Adipocyte (in vitro differentiated cells): Measurements from ENCODE around the gene ARHGEF19.
"Not testable (repeated sequence)": the region's sequence is repeated elsewhere in the genome, so short reads cannot be mapped to it uniquely, and the experiment has no call there.

ENCODE experiments used
- DNase-seq: peaks from one replicate; pipeline ENCODE4 v3.0.0-alpha.2; 2015; ENCODE audit warnings: low read depth
- H3K27me3 ChIP-seq: replicated peaks from 2 replicates; pipeline ENCODE4 v1.7.0; 2013; ENCODE audit warnings: mild to moderate bottlenecking, low read length, moderate library complexity; ENCODE audit not compliant: control insufficient read depth, insufficient read depth
- H3K36me3 ChIP-seq: 2 replicates; pipeline ENCODE4 v1.7.0; 2013; ENCODE audit warnings: low read length, mild to moderate bottlenecking, moderate library complexity; ENCODE audit not compliant: control insufficient read depth, insufficient read depth, severe bottlenecking
- H3K4me1 ChIP-seq: 2 replicates; pipeline ENCODE4 v1.7.0; 2013; ENCODE audit warnings: mild to moderate bottlenecking, low read length, moderate library complexity; ENCODE audit not compliant: control insufficient read depth, insufficient read depth
- H3K4me3 ChIP-seq: 2 replicates; pipeline ENCODE4 v1.7.0; 2013; ENCODE audit warnings: mild to moderate bottlenecking, low read length, moderate library complexity
- H3K9ac ChIP-seq: 2 replicates; pipeline ENCODE4 v1.7.0; 2013; ENCODE audit warnings: mild to moderate bottlenecking, low read length, moderate library complexity
- H3K9me3 ChIP-seq: 2 replicates; pipeline ENCODE4 v1.7.0; 2013; ENCODE audit warnings: mild to moderate bottlenecking, low read length, moderate library complexity; ENCODE audit not compliant: control insufficient read depth

Gene ARHGEF19

DNA sequence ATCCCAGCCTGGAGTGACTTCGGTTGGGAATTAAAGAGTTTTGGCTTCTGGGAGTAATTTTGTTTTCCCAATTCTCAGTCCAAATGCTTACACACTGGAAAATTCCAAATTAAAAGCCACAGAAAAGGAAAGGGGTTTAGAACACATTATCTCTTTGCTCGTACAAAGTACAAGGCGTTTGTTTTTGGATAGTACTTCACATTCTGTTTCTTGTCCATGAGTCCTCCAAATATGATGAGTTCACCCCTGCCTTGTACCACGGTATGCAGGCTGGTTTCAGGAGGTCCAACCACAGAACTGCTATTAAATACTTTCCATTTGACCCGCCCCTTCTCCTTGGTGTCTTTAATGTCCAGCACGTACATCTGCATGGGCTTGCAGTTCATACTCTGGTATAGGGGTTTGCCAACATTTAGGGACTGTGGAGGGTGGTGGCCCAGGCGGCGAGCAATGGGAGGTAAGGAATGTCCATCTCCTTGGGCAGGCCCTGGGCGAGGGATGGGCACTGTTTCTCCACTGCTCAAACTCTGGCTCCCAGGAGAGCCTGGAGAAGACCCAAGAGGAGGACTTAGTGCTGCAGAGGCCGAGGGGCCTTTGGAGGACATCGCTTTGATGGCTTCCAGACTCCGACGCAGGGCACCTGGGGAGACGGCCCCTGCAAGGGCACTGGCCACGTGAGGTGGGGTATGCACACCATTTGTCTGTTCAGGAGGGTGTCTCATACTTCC lies 38.2 kb upstream of the ARHGEF19 start:
- H3K4me3 ChIP-seq, result no peak overlapping the region
- H3K36me3 ChIP-seq, result peaks cover 41% of the 10 kb centered on the region
- H3K9ac ChIP-seq, result no peak overlapping the region
- H3K4me1 ChIP-seq, result peaks cover 46% of the 10 kb centered on the region
- no peaks in the 10 kb centered on the region for H3K9me3 ChIP-seq
- peak; percentile 34 for DNase-seq
- no peaks in the 10 kb centered on the region for H3K27me3 ChIP-seq

- no peaks in the 10 kb centered on the region for H3K27me3 ChIP-seq
- H3K9me3 ChIP-seq, result no peaks in the 10 kb centered on the region
- peaks cover 32% of the 10 kb centered on the region for H3K36me3 ChIP-seq
- H3K9ac ChIP-seq, result peak overlapping the region; percentile 50
- peak overlapping the region; percentile 25 for H3K4me3 ChIP-seq
- peak; percentile 94 for DNase-seq
- H3K4me1 ChIP-seq, result peaks cover 46% of the 10 kb centered on the region
Observed at GRCh38 chr1:16249596-16250241, 37.3 kb upstream of the ARHGEF19 start.

DNA sequence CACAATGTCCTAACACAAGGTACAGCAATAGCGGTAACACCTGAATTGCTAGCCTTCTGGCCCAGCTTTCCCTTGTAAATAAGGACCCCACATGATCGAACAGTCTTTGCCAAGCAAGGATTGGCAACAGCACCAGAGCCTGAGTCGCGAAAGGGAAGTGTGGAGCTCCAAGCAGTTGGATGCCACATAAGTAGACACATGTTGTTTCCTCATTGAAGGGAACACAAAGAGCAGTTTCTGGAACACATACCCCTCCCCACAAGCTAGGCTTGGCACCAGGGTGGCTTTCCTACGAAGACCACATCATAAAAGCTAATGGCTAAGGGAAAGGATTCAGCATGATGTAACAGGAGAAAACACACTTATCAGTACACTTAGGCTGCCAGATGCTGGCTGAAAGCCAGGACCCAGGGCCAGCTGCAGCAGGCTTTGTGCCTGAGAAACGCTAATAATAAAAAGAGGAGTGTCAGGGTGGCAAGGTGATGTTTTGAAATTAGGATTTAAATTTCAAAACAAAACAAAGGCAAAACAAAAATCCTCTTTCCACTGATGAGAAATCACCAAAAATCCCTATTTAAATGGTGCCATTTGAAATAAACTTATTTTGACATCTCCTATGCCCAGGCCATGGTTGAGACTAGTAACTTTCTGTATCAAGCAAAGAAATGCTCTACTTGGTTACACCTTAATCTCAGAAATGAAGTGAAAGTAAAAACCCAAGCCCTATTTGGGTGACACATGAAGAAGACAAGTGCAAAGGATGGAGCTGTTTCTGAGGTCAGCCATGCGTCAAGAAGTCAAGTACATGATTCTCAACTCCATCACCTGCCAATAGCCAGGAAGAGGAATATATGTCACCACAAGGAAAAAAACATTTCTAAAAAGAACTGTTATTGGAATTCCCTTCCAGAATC lies 36.4 kb upstream of the ARHGEF19 start:
- Histone ChIP-seq H3K9me3 (no peaks in the 10 kb centered on the region), H3K4me3 (peak overlapping the region; percentile 18), H3K27me3 (no peaks in the 10 kb centered on the region), H3K4me1 (peaks cover 38% of the 10 kb centered on the region), H3K36me3 (peaks cover 26% of the 10 kb centered on the region), H3K9ac (peak overlapping the region; percentile 1)
- peak; percentile 71 for DNase-seq

GRCh38 chr1:16248007-16248436 lies 35.6 kb upstream of the ARHGEF19 start:
- DNase-seq, result no peak
- peaks cover 26% of the 10 kb centered on the region for H3K36me3 ChIP-seq
- no peak overlapping the region for H3K9ac ChIP-seq
- no peaks in the 10 kb centered on the region for H3K27me3 ChIP-seq
- peaks cover 36% of the 10 kb centered on the region for H3K4me1 ChIP-seq
- no peak overlapping the region for H3K4me3 ChIP-seq
- H3K9me3 ChIP-seq, result no peaks in the 10 kb centered on the region

- Histone ChIP-seq H3K36me3 (peaks cover 25% of the 10 kb centered on the region), H3K9me3 (no peaks in the 10 kb centered on the region), H3K4me3 (no peak overlapping the region)
Observed at GRCh38 chr1:16247441-16247840, 35.0 kb upstream of the ARHGEF19 start.

GRCh38 chr1:16246961-16247360 lies 34.5 kb upstream of the ARHGEF19 start:
- DNase-seq, result no peak
- peaks cover 34% of the 10 kb centered on the region for H3K4me1 ChIP-seq
- H3K9me3 ChIP-seq, result no peaks in the 10 kb centered on the region

More at GRCh38 chr1:16247441-16247840, 35.0 kb upstream of the ARHGEF19 start:
- no peak for DNase-seq
- Histone ChIP-seq H3K9ac (no peak overlapping the region), H3K27me3 (no peaks in the 10 kb centered on the region), H3K4me1 (peaks cover 34% of the 10 kb centered on the region)

DNA sequence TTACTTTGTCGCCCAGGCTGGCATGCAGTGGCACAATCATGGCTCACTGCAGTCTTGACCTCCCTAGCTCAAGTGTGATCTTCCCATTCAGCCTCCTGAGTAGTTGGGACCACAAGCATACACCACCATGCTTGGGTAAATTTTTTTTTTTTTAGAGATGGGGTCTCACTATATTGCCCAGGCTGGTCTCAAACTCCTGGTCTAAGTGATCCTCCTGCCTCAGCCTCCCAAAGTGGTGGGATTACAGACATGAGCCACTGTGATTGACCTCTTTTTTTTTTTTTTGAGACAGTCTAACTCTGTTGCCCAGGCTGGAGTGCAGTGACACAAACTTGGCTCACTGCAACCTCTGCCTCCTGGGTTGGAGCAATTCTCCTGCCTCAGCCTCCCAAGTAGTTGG lies 33.8 kb upstream of the ARHGEF19 start:
- DNase-seq, H3K27me3 ChIP-seq, H3K4me3 ChIP-seq, H3K9ac ChIP-seq, H3K9me3 ChIP-seq: not testable (repeated sequence)
- Histone ChIP-seq H3K4me1 (peaks cover 34% of the 10 kb centered on the region), H3K36me3 (peaks cover 13% of the 10 kb centered on the region)

More at GRCh38 chr1:16246961-16247360, 34.5 kb upstream of the ARHGEF19 start:
- no peaks in the 10 kb centered on the region for H3K27me3 ChIP-seq
- peaks cover 21% of the 10 kb centered on the region for H3K36me3 ChIP-seq
- no peak overlapping the region for H3K4me3 ChIP-seq
- H3K9ac ChIP-seq, result no peak overlapping the region

DNA sequence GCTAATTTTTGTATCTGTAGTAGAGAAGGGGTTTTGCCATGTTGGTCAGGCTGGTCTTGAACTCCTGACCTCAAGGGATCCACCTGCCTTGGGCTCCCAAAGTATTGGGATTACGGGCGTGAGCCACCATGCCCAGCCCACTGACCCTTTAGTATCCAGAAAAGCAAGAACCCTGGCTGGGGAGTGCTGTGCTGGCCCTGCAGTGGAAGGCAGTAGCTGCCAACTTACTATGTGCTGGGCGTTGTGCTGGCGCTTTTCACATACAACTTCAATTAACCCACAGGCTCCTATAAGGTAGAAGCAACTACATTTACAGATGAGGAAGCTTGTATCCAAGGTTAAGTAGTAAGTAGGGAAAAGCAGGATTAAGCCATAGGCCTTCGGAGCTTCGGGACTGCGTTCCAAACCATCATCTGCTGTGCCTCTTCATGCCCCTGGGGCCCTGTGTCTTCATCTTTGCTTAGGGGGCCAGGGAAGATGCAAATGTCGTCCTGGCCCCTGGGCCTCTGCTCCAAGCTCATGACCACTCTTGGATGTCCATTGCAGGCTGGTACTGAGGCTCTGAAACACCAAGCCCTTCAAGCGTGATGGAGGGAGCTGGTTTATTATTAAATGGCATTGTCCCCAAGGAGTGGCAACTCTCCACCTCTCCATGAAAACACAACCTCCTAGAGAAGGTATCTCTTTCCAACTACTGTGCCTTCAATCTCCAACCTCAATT lies 33.2 kb upstream of the ARHGEF19 start:
- no peaks in the 10 kb centered on the region for H3K9me3 ChIP-seq
- H3K4me3 ChIP-seq, result no peak overlapping the region
- H3K9ac ChIP-seq, result no peak overlapping the region
- H3K27me3 ChIP-seq, result no peaks in the 10 kb centered on the region
- H3K36me3 ChIP-seq, result peaks cover 7% of the 10 kb centered on the region
- no peak for DNase-seq
- H3K4me1 ChIP-seq, result peaks cover 30% of the 10 kb centered on the region

DNA sequence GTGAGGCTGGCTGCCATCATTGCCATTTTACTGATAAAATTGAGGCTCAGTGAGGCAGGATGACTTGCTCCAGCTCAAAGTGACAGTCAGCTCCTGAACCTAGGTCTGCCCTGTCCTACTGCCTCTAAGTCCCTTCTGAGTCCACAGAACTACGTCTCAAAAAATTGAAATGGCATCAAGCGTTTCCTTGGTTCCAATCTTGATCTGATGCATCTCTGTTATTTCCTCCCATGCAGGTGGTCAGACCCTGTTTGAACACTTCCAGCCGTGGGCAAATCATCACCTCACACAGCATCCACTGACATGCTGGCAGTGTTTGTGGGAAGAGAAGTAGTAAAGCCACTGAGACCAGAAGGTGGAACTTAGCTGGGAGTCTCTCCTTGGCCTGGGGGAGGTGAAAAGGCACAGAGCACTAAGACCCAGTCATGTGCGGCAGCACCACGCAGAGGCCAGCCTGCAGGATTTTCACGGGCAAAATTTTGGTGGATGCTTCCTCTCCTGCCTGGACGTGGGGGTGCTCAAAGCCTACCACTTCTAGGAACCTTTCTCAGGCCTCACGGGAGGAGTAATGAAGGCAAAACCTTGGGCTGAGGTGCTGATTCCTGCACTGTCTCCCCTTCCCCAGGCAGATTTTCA lies 32.3 kb upstream of the ARHGEF19 start:
- Histone ChIP-seq H3K9me3 (no peaks in the 10 kb centered on the region), H3K4me3 (no peak overlapping the region), H3K9ac (no peak overlapping the region), H3K4me1 (peaks cover 24% of the 10 kb centered on the region), H3K27me3 (no peaks in the 10 kb centered on the region), H3K36me3 (peaks cover 6% of the 10 kb centered on the region)
- DNase-seq, result no peak

DNA sequence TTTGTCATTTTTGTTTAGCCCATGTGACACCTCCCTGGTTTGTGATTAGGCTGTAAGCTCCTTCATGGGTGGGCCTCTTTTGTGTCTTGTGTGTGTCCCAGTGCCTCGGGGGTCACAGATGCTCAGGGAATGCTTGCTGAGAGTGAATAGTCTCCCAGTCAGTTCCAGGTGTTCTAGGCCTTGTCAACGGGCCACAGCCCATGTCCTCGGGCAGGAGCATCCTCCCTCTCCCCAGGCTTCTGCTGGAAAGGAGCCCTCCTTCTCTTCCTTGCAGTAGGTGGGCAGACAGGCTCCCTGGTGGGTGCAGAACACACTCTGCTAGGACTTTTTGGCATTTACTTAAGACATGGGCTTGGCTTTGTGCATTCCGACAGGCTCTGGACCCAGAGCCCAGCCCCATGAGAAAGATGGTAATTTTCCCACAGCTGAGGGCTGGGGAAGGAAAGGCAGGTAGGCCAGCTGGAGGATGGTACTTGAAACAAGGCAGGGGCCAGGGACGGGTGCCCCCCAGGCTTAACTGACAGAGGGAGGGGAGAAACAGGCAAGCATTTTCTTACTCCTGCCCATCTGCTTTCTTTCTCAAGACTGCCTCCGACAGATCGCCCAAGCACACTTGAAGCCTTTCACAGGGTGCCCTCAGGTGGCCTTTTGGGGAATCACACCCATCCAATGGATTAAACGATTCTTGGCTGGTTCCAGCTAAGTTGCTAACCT lies 31.6 kb upstream of the ARHGEF19 start:
- H3K4me3 ChIP-seq, result no peak overlapping the region
- no peaks in the 10 kb centered on the region for H3K27me3 ChIP-seq
- no peaks in the 10 kb centered on the region for H3K9me3 ChIP-seq
- peak overlapping the region; percentile 9 for H3K9ac ChIP-seq
- H3K4me1 ChIP-seq, result peaks cover 17% of the 10 kb centered on the region
- peaks cover 6% of the 10 kb centered on the region for H3K36me3 ChIP-seq
- peak; percentile 91 for DNase-seq
